Measurements from ENCODE around the gene FTH1. TPM values are rescaled to one million over a fixed set of nuclear protein-coding genes. Genes with fewer than 3 reads are reported as not detected.
"Not testable (repeated sequence)": the region's sequence is repeated elsewhere in the genome, so short reads cannot be mapped to it uniquely, and the experiment has no call there.

The FTH1 gene
- total and polyA plus RNA-seq, 3 donors from 2014 or later, result 1,162 to 2,237 (median 1,419) TPM

DNA sequence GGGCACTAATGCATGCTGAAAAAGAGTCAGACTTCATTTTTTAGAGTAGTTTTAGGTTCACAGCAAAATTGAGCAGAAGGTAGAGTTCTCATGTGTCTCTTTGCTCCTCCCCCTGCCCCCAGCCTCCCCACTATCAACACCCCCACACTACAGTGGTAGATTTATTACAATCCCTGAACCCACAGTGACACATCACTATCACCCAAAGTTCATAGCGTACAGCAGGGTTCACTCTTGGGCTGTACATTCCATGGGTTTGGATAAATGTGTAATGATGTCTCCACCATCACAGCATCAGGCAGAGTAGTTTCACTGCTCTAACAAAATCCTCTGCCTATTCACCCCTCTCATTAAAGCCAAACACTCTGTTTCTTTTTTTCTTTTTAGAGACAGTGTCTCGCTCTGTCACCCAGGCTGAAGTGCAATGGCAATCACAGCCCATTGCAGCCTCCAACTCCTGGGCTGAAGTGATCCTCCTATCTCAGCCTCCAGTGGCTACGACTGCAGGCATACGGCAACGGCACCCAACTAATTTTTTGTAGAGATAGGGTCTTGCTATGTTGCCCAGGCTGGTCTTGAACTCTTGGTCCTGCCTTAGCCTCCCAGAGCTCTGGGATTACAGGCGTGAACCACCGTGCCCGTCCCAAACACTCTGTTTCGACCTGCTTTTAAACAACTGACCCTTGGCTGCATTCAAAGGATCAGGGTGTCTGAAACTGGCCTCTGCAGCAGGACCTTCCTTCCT lies 13.2 kb downstream of the FTH1 start:
- H3K9me3 ChIP-seq, result no peaks in the 10 kb centered on the region
- H3K27me3 ChIP-seq, result no peaks in the 10 kb centered on the region
- H3K4me1 ChIP-seq, result peaks cover 28% of the 10 kb centered on the region
- H3K27ac ChIP-seq, result peak overlapping the region; percentile 84 to 90
- no peaks in the 10 kb centered on the region for H3K36me3 ChIP-seq (ENCODE audit: low read depth, missing control alignments)
- no peak for DNase-seq
- TF ChIP-seq POLR2A (IDR thresholded peaks at IDR 0.05), result no peak
- TF ChIP-seq, protein P1, sequence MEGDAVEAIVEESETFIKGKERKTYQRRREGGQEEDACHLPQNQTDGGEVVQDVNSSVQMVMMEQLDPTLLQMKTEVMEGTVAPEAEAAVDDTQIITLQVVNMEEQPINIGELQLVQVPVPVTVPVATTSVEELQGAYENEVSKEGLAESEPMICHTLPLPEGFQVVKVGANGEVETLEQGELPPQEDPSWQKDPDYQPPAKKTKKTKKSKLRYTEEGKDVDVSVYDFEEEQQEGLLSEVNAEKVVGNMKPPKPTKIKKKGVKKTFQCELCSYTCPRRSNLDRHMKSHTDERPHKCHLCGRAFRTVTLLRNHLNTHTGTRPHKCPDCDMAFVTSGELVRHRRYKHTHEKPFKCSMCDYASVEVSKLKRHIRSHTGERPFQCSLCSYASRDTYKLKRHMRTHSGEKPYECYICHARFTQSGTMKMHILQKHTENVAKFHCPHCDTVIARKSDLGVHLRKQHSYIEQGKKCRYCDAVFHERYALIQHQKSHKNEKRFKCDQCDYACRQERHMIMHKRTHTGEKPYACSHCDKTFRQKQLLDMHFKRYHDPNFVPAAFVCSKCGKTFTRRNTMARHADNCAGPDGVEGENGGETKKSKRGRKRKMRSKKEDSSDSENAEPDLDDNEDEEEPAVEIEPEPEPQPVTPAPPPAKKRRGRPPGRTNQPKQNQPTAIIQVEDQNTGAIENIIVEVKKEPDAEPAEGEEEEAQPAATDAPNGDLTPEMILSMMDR (IDR thresholded peaks at IDR 0.05), result no peak
- 66 to 69% methylated on average over 9 of the region's 9 CpGs for WGBS, 2 donors
- intact Hi-C loops (cut with DNase I; ENCODE audit: low total_unique reads), result loop anchor here (10.0 kb wide), 1 partner anchor 159 kb away; the partner anchor contains the start of genes FEN1 and TMEM258
- H3K4me3 ChIP-seq, result no peak overlapping the region

DNA sequence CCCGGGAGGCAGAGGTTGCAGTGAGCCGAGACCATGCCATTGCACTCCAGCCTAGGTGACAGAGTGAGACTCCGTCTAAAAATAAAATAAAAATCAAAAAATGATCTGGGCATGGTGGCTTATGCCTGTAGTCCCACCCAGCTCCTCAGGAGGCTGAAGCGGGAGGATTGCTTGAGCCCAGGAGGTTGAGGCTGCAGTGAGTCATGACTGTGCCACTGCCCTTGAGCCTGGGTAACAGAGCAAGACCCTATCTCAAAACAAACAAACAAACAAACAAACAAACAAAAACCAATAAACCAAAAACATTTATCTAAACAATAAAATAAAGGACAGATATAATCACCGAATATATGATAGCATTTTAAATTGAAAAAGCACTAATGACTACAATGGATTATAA lies 13.8 kb downstream of the FTH1 start:
- intact Hi-C loops (cut with DNase I; ENCODE audit: low total_unique reads), result loop anchor here (10.0 kb wide), 1 partner anchor 159 kb away; the partner anchor contains the start of genes FEN1 and TMEM258
- H3K27me3 ChIP-seq; H3K36me3 ChIP-seq (ENCODE audit: low read depth, missing control alignments); H3K4me3 ChIP-seq; H3K27ac ChIP-seq; DNase-seq; H3K9me3 ChIP-seq: not testable (repeated sequence)
- WGBS, 2 donors, result 89 to 91% methylated on average over 5 of the region's 5 CpGs
- H3K4me1 ChIP-seq, result peaks cover 34% of the 10 kb centered on the region

DNA sequence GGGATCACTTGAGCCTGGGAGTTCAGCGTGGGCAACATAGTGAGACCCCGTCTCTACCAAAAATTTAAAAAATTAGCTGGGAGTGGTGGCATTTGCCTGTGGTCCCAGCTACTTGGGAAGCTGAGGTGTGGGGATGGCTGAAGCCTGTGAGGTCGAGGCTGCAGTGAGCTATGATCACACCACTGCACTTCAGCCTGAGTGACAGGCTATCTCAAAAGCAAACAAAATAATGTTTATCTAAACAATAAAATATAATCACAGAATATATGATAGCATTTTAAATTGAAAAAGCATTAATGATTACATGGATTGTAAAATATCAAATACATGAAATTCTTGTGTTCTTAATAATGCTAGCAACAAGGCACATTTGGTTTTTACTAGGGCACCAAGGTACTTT lies 14.6 kb downstream of the FTH1 start:
- TF ChIP-seq, protein P1 (IDR thresholded peaks at IDR 0.05), result no peak
- no peak for TF ChIP-seq POLR2A (IDR thresholded peaks at IDR 0.05)
- Histone ChIP-seq H3K9me3 (no peaks in the 10 kb centered on the region), H3K4me1 (peaks cover 40% of the 10 kb centered on the region), H3K4me3 (no peak overlapping the region), H3K27me3 (no peaks in the 10 kb centered on the region), H3K27ac (no peak overlapping the region), H3K36me3 (ENCODE audit: low read depth, missing control alignments) (no peaks in the 10 kb centered on the region)
- 96 to 98% methylated on average over 3 of the region's 3 CpGs for WGBS, 2 donors
- DNase-seq, result no peak
- intact Hi-C loops (cut with DNase I; ENCODE audit: low total_unique reads), result loop anchor here (10.0 kb wide), 1 partner anchor 158 kb away; the partner anchor contains the start of genes FEN1 and TMEM258

DNA sequence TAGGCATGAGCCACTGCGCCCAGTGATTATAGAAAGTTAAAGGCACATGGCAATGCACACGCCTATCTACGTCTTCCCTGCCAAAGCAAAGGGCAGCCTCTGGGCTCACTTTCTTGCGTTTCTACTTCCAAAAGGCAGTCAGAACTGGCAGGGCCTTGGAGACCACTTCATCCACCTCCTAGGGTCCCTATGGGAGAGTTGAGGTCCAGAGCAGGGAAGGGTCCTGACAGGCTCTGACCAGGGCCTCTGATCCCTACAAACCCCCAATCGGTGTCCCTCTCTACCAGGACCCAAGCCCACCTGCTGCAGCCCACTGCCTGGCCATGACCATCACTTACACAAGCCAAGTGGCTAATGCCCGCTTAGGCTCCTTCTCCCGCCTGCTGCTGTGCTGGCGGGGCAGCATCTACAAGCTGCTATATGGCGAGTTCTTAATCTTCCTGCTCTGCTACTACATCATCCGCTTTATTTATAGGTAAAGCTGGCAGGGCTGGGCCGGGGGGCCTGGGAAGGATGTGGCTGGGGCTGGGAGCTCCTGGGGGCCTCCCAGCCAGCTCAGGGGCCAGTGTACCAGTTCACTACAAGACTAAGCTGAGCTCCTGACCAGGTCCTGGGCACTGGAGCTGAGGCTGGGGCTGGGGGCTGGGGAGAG lies 15.8 kb downstream of the FTH1 start:
- H3K36me3 ChIP-seq (ENCODE audit: low read depth, missing control alignments), result no peaks in the 10 kb centered on the region
- peaks cover 50% of the 10 kb centered on the region for H3K4me1 ChIP-seq
- TF ChIP-seq POLR2A (IDR thresholded peaks at IDR 0.05), result no peak
- intact Hi-C loops (cut with DNase I; ENCODE audit: low total_unique reads), result loop anchor here (10.0 kb wide), 1 partner anchor 157 kb away; the partner anchor contains the start of genes FEN1 and TMEM258
- H3K27me3 ChIP-seq, result no peaks in the 10 kb centered on the region
- H3K4me3 ChIP-seq, result no peak overlapping the region
- WGBS, 2 donors, result 93% methylated on average over 11 of the region's 11 CpGs
- DNase-seq, result no peak
- H3K9me3 ChIP-seq, result no peaks in the 10 kb centered on the region
- no peak overlapping the region for H3K27ac ChIP-seq

DNA sequence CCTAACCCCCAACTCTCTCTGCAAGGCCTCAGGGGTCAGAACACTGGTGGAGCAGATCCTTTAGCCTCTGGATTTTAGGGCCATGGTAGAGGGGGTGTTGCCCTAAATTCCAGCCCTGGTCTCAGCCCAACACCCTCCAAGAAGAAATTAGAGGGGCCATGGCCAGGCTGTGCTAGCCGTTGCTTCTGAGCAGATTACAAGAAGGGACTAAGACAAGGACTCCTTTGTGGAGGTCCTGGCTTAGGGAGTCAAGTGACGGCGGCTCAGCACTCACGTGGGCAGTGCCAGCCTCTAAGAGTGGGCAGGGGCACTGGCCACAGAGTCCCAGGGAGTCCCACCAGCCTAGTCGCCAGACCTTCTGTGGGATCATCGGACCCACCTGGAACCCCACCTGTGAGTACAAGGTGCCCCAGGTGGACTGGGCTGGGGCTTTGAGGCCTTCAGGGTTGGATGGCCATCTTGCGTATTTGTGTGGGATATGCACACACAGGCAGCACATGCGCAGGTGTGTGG lies 17.3 kb downstream of the FTH1 start, which contains the start of gene BEST1:
Gene BEST1, plus strand, starts transcription at position 317 of the 513 bp plus-strand sequence. CDS start 1,456 bp downstream, outside the sequence.
- Histone ChIP-seq H3K36me3 (ENCODE audit: low read depth, missing control alignments) (no peaks in the 10 kb centered on the region), H3K27ac (peak within 1 kb of the TSS; percentile 55 to 74), H3K4me1 (peaks cover 44% of the 10 kb centered on the region), H3K27me3 (no peaks in the 10 kb centered on the region), H3K9me3 (no peaks in the 10 kb centered on the region), H3K4me3 (no peak within 1 kb of the TSS)
- TF ChIP-seq, protein P1 (IDR thresholded peaks at IDR 0.05), result no peak
- TF ChIP-seq POLR2A (IDR thresholded peaks at IDR 0.05), result no peak
- 69 to 78% methylated on average over 8 of the region's 8 CpGs for WGBS, 2 donors
- DNase-seq, result peak; percentile 81
- intact Hi-C loops (cut with DNase I; ENCODE audit: low total_unique reads), result loop anchor here (10.0 kb wide), 1 partner anchor 155 kb away; the partner anchor contains the start of genes FEN1 and TMEM258
